Panc1 (cell line): ENCODE data around the gene RPL4.
"Not testable (repeated sequence)": the region's sequence is repeated elsewhere in the genome, so short reads cannot be mapped to it uniquely, and the experiment has no call there.

ENCODE experiments used
- POLR2AphosphoS5 ChIP-seq: IDR thresholded peaks from 2 replicates; pipeline ENCODE4 v1.6.1; 2012; ENCODE audit warnings: mild to moderate bottlenecking, low read depth, low read length, moderate library complexity
- TF ChIP-seq, protein P1 (sequence below): fragments of 450-650 bp; IDR thresholded peaks from 2 replicates; pipeline ENCODE4 v1.5.1; 2017; ENCODE audit warnings: mild to moderate bottlenecking

DNA sequence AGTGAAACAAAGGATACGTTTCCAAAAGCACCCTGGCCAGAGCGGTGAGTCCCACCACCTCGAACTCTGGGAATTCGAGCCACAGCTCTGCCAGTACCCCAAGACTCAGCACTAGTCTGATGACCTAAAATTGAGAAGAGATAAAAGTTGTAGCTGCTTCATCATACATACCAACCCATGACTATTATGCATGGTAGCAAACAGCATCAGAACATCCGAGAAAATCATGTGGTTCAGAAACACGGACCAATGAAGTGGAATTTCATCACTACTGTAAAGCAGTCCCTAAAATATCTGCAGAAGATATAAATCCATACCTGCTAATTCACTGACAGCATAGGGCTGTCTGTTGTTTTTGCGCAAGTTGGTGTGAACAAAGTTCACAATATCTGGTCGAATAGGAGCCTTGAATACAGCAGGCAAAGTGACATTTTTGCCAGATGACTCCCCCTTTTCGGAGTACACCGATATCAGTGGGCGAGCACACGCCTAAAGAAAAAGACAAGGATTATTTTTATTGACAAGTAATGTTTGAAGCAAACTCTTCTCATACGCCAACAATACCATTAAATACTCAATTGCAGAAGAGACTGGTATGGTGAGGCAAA is 1.5 kb downstream of the RPL4 start:
- TF ChIP-seq, protein P1, sequence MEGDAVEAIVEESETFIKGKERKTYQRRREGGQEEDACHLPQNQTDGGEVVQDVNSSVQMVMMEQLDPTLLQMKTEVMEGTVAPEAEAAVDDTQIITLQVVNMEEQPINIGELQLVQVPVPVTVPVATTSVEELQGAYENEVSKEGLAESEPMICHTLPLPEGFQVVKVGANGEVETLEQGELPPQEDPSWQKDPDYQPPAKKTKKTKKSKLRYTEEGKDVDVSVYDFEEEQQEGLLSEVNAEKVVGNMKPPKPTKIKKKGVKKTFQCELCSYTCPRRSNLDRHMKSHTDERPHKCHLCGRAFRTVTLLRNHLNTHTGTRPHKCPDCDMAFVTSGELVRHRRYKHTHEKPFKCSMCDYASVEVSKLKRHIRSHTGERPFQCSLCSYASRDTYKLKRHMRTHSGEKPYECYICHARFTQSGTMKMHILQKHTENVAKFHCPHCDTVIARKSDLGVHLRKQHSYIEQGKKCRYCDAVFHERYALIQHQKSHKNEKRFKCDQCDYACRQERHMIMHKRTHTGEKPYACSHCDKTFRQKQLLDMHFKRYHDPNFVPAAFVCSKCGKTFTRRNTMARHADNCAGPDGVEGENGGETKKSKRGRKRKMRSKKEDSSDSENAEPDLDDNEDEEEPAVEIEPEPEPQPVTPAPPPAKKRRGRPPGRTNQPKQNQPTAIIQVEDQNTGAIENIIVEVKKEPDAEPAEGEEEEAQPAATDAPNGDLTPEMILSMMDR: not testable (repeated sequence)
- not testable (repeated sequence) for TF ChIP-seq POLR2AphosphoS5
